ENCODE data around the gene ADGRD1.

The ADGRD1 gene

GRCh38 chr12:131094831-131095805 is 141.4 kb downstream of the ADGRD1 start:
- DNase-seq, result no peak

GRCh38 chr12:131095826-131096680 is 142.3 kb downstream of the ADGRD1 start:
- no peak for DNase-seq

GRCh38 chr12:131096681-131097181 is 143.0 kb downstream of the ADGRD1 start:
- no peak for DNase-seq

- DNase-seq, result no peak
Measured at GRCh38 chr12:131097202-131098177, 143.8 kb downstream of the ADGRD1 start.

- no peak for DNase-seq
Measured at GRCh38 chr12:131098178-131098981, 144.7 kb downstream of the ADGRD1 start.

GRCh38 chr12:131100031-131100674 is 146.4 kb downstream of the ADGRD1 start:
- DNase-seq, result no peak

- DNase-seq, result no peak
Measured at GRCh38 chr12:131101006-131101405, 147.3 kb downstream of the ADGRD1 start.

- DNase-seq, result no peak
Measured at GRCh38 chr12:131101703-131102492, 148.2 kb downstream of the ADGRD1 start.

- DNase-seq, result no peak
Measured at GRCh38 chr12:131102493-131102931, 148.8 kb downstream of the ADGRD1 start.

GRCh38 chr12:131102991-131103668 is 149.4 kb downstream of the ADGRD1 start:
- no peak for DNase-seq

- no peak for DNase-seq
Measured at GRCh38 chr12:131103669-131104462, 150.2 kb downstream of the ADGRD1 start.

GRCh38 chr12:131104463-131105350 is 151.0 kb downstream of the ADGRD1 start:
- DNase-seq, result peak; percentile 85

GRCh38 chr12:131105351-131105735 is 151.6 kb downstream of the ADGRD1 start:
- no peak for DNase-seq

GRCh38 chr12:131105736-131106348 is 152.1 kb downstream of the ADGRD1 start:
- peak; percentile 78 for DNase-seq

GRCh38 chr12:131106349-131106941 is 152.7 kb downstream of the ADGRD1 start:
- no peak for DNase-seq

All from stimulated activated CD4-positive, alpha-beta T cell treated with anti-CD3 and anti-CD28 coated beads, Interleukin-1b, Interleukin-23, amount 100 ng/mL, for 48 hours (primary cell).